HG03558 (cell line): Measurements from ENCODE around the gene UPK1B.
A peak's percentile ranks its signal among the peaks of the same experiment; 100 is the strongest.
"Not testable (repeated sequence)": the region's sequence is repeated elsewhere in the genome, so short reads cannot be mapped to it uniquely, and the experiment has no call there.

Experiments
- ATAC-seq: cut with Tn5 transposase; IDR thresholded peaks from one replicate; pipeline ENCODE4 v1.9.1; 2021; ENCODE audit warnings: moderate number of reproducible peaks; ENCODE audit not compliant: unreplicated experiment; ENCODE audit errors: extremely low read depth

UPK1B gene

GRCh38 chr3:119173325-119173724, at the start of gene UPK1B:
UPK1B (plus strand) TSS chr3:119173598; CDS start chr3:119186742, 13,144 bp downstream.
- no peak for ATAC-seq

- ATAC-seq = no peak
These were observed 48.1 kb upstream of the UPK1B start for GRCh38 chr3:119125342-119125741.

- ATAC-seq = no peak
These were observed 47.5 kb upstream of the UPK1B start for GRCh38 chr3:119125742-119126504.

GRCh38 chr3:119130291-119130690, 43.1 kb upstream of the UPK1B start:
- not testable (repeated sequence) for ATAC-seq

GRCh38 chr3:119132291-119132690, 41.1 kb upstream of the UPK1B start:
- ATAC-seq = not testable (repeated sequence)

- not testable (repeated sequence) for ATAC-seq
These were observed 34.0 kb upstream of the UPK1B start for GRCh38 chr3:119139360-119139759.

- no peak for ATAC-seq
These were observed 32.9 kb upstream of the UPK1B start for GRCh38 chr3:119140466-119140865.

GRCh38 chr3:119145128-119145499, 28.3 kb upstream of the UPK1B start:
- ATAC-seq = no peak

GRCh38 chr3:119145500-119146167, 27.8 kb upstream of the UPK1B start, which contains the start of gene TEX55:
TEX55 (plus strand) TSS chr3:119146165; CDS start chr3:119146190, 25 bp downstream.
- peak; percentile 38 for ATAC-seq

- no peak for ATAC-seq
These were observed 26.6 kb upstream of the UPK1B start for GRCh38 chr3:119146578-119147375.

GRCh38 chr3:119147494-119147893, 25.9 kb upstream of the UPK1B start:
- ATAC-seq = no peak

GRCh38 chr3:119148493-119149180, 24.8 kb upstream of the UPK1B start:
- ATAC-seq = no peak

- no peak for ATAC-seq
These were observed 23.9 kb upstream of the UPK1B start for GRCh38 chr3:119149484-119149883.

- ATAC-seq = no peak
These were observed 16.5 kb upstream of the UPK1B start for GRCh38 chr3:119156868-119157267.

- ATAC-seq = no peak
These were observed 15.4 kb upstream of the UPK1B start for GRCh38 chr3:119157971-119158370.

- no peak for ATAC-seq
These were observed 13.0 kb upstream of the UPK1B start for GRCh38 chr3:119160361-119160760.

GRCh38 chr3:119160815-119161214, 12.6 kb upstream of the UPK1B start:
- no peak for ATAC-seq

- no peak for ATAC-seq
These were observed 12.2 kb upstream of the UPK1B start for GRCh38 chr3:119161240-119161639.

GRCh38 chr3:119164745-119165144, 8.7 kb upstream of the UPK1B start:
- not testable (repeated sequence) for ATAC-seq

GRCh38 chr3:119170821-119171220, 2.6 kb upstream of the UPK1B start:
- ATAC-seq = no peak
